Activated T-cell treated with anti-CD3 and anti-CD28 coated beads, Interleukin-2, amount 50 U/mL, for 1 hour (primary cell): ENCODE results near the gene SIM2.

Experiments used
- DNase-seq: peaks from one replicate; pipeline ENCODE4 v3.0.0-alpha.2; 2020

Gene SIM2

GRCh38 chr21:36769051-36769839 lies 70.3 kb downstream of the SIM2 start:
- DNase-seq: no peak

GRCh38 chr21:36773117-36773516 lies 74.2 kb downstream of the SIM2 start:
- DNase-seq: no peak

GRCh38 chr21:36773995-36774394 lies 75.1 kb downstream of the SIM2 start:
- no peak for DNase-seq

- no peak for DNase-seq
These were observed 78.2 kb downstream of the SIM2 start for GRCh38 chr21:36776981-36777617.

GRCh38 chr21:36780861-36781260 lies 81.9 kb downstream of the SIM2 start:
- DNase-seq: no peak

GRCh38 chr21:36783612-36784374 lies 84.9 kb downstream of the SIM2 start:
- no peak for DNase-seq

- DNase-seq: no peak
These were observed 86.0 kb downstream of the SIM2 start for GRCh38 chr21:36784947-36785346.

- no peak for DNase-seq
These were observed 86.7 kb downstream of the SIM2 start for GRCh38 chr21:36785615-36786014.

GRCh38 chr21:36786186-36786585 lies 87.3 kb downstream of the SIM2 start:
- DNase-seq: no peak

GRCh38 chr21:36788120-36788638 lies 89.3 kb downstream of the SIM2 start:
- no peak for DNase-seq

- no peak for DNase-seq
These were observed 91.7 kb downstream of the SIM2 start for GRCh38 chr21:36790616-36791015.

- no peak for DNase-seq
These were observed 92.3 kb downstream of the SIM2 start for GRCh38 chr21:36791180-36791579.

- no peak for DNase-seq
These were observed 93.0 kb downstream of the SIM2 start for GRCh38 chr21:36791695-36792470.

- no peak for DNase-seq
These were observed 93.6 kb downstream of the SIM2 start for GRCh38 chr21:36792505-36792967.

- no peak for DNase-seq
These were observed 97.2 kb downstream of the SIM2 start for GRCh38 chr21:36796070-36796469.

GRCh38 chr21:36798491-36798890 lies 99.6 kb downstream of the SIM2 start:
- DNase-seq: no peak
